ENCODE results near the gene LRP11.

Gene LRP11

DNA sequence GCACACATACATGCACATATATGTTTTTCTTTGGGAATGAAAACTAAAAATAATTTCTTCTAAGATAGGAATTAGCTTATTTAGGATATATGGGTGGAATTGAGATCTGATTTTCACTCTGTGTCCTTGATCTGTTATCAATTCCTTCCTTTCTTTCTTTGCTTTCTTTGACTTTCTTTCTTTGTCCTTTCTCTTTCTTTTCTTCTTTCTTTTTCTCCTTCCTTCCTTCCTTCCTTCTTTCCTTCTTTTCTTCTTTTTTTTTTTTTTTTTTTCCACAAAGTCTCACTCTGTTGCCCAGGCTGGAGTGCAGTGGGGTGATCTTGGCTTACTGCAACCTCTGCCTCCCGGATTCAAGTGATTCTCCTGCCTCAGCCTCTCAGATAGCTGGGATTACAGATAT lies 86.5 kb downstream of the LRP11 start:
- DNase-seq: no peak

DNA sequence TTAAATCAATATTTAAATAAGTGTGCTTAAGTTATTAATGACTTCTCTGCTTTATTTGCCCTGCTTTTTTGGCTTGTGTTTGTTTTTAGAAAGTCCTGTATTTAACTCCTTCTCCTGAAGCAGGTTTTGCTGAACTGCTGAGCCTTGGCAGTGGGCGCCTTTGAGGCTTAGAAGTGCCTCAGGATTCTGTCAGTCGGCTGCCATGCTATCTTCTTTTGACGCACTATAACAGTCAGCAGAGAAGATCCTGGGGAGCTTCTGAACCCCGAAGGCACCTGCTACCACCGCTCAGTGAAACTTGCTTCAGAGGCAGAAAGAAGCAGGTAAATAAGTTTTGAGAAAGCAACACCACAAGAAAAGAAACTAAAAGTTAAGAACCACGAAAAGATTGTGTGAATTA lies 92.2 kb downstream of the LRP11 start:
- DNase-seq: no peak

DNA sequence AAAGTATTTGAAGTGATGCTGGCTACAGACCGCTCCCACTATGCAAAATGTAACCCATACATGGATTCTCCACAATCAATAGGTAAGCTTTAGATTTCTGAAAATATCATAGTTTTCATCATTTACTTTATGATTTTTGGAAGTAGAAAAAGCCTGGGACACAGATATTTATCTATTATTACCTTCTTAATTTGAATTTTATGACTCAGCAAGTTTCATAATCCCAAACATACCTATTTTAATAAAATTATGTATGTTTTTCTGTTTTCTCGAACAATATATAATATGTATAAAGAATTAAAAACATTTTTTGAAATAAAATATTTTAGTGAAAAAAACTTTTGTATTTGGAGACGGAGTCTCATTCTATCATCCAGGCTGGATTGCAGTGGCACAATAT lies 93.0 kb downstream of the LRP11 start:
- DNase-seq: no peak

DNA sequence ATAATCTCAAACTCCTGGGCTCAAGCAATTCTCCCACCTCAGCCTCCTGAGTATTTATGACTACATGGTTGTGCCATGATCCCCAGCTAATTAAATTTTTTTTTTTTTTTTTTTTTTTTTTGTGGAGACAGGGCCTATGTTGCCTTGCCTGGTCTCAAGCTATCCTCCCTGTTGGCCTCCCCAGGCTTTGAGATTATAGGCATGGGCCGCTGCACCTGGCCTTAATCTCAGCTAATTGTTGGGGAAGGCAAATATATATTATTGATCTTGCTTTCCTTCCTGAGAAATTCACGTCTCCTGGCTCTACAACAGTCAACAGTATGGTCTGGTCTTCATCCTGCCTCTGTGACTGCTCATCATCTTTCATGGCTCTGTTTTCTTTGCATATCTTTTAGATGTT lies 94.5 kb downstream of the LRP11 start:
- no peak for DNase-seq

Data from fibroblast of skin of scalp (primary cell).